ENCODE data around the gene DUSP2. TPM values are rescaled to one million over a fixed set of nuclear protein-coding genes. Genes with fewer than 3 reads are reported as not detected.

The DUSP2 gene
- total and polyA plus RNA-seq, 9 of the 15 experiments (the other 6 are each of a cell fraction or from before 2014, with no cell fraction given) = 0.04 to 0.18 TPM; not detected in 7

GRCh38 chr2:96181529-96181928 lies 36.3 kb upstream of the DUSP2 start:
- CTCF ChIA-PET (ENCODE audit: low intra/inter-chr PET ratio) = no interaction called here
- intact Hi-C loops (cut with micrococcal nuclease) = no loop called here
- in situ Hi-C loops (cut with MboI) = no loop called here
- TF ChIP-seq EHMT2 (IDR thresholded peaks at IDR 0.05) (no peak), ARID3A (IDR thresholded peaks at IDR 0.05; ENCODE audit: borderline replicate concordance, low read depth, low read length) (no peak), CREBBP (IDR thresholded peaks at IDR 0.05; ENCODE audit: low read depth, low read length) (no peak), ZNF561 (CRISPR knock-in tag; conservative IDR thresholded peaks at IDR 0.05) (no peak), HCFC1 (IDR thresholded peaks at IDR 0.05; ENCODE audit: low read depth, low read length) (no peak), DPF2 (IDR thresholded peaks at IDR 0.05) (no peak), SMAD2 (IDR thresholded peaks at IDR 0.05; ENCODE audit: low read depth, low read length) (no peak), RAD51 (IDR thresholded peaks at IDR 0.05; ENCODE audit: borderline replicate concordance, low read depth) (no peak), ARID3B (CRISPR knock-in tag; IDR thresholded peaks at IDR 0.05; ENCODE audit: borderline replicate concordance) (no peak), KLF6 (CRISPR knock-in tag; IDR thresholded peaks at IDR 0.05; ENCODE audit: borderline replicate concordance) (no peak), USF2 (CRISPR knock-in tag; IDR thresholded peaks at IDR 0.05) (no peak), E2F8 (IDR thresholded peaks at IDR 0.05; ENCODE audit: low read depth, partially characterized antibody) (no peak), BDP1 (IDR thresholded peaks at IDR 0.05; ENCODE audit: insufficient read depth, insufficient read length) (no peak)
- TF ChIP-seq, protein P1, sequence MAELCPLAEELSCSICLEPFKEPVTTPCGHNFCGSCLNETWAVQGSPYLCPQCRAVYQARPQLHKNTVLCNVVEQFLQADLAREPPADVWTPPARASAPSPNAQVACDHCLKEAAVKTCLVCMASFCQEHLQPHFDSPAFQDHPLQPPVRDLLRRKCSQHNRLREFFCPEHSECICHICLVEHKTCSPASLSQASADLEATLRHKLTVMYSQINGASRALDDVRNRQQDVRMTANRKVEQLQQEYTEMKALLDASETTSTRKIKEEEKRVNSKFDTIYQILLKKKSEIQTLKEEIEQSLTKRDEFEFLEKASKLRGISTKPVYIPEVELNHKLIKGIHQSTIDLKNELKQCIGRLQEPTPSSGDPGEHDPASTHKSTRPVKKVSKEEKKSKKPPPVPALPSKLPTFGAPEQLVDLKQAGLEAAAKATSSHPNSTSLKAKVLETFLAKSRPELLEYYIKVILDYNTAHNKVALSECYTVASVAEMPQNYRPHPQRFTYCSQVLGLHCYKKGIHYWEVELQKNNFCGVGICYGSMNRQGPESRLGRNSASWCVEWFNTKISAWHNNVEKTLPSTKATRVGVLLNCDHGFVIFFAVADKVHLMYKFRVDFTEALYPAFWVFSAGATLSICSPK (IDR thresholded peaks at IDR 0.05; ENCODE audit: borderline replicate concordance) = no peak
- H3K4me3 ChIP-seq = no peak overlapping the region
- no peak overlapping the region for H3K4me2 ChIP-seq (ENCODE audit: insufficient read depth, low read length)
- peaks cover 0 to 4% of the 10 kb centered on the region in 2 experiments; a peak in 1 of 5 replicates for H3K4me1 ChIP-seq (replicated peaks in 1 of 2; ENCODE audit: control insufficient read depth in 2 of 2, insufficient read depth in 2 of 2, low read length in 2 of 2)
- no peak for DNase-seq (ENCODE audit: extremely low read depth in 1 of 4, low spot score in 3 of 4)
- H3K9me3 ChIP-seq (replicated peaks; ENCODE audit: control insufficient read depth, insufficient read depth, low read depth, low read length) = no peaks in the 10 kb centered on the region
- H3K9me1 ChIP-seq (ENCODE audit: control insufficient read depth, insufficient read depth, low read length) = no peaks in the 10 kb centered on the region
- no peak overlapping the region for H3K27ac ChIP-seq (ENCODE audit: extremely low read depth, low read depth, low read length)
- H2AFZ ChIP-seq (ENCODE audit: low read depth, low read length) = no peak overlapping the region
- WGBS (ENCODE audit: insufficient coverage, low coverage, missing lambda C conversion rate) = 36% methylated on average over 5 of the region's 5 CpGs
- H3K79me2 ChIP-seq (ENCODE audit: control insufficient read depth, insufficient read depth, low read length) = no peaks in the 10 kb centered on the region
- no peaks in the 10 kb centered on the region; the same call in 1 of the 2 replicates for H4K20me1 ChIP-seq (replicated peaks; ENCODE audit: control insufficient read depth, insufficient read depth, low read length)
- peaks cover 26% of the 10 kb centered on the region for H3K36me3 ChIP-seq (ENCODE audit: control insufficient read depth, insufficient read depth, low read length)
- ATAC-seq = no peak
- H3K27me3 ChIP-seq (ENCODE audit: control insufficient read depth in 2 of 2, insufficient read depth in 2 of 2, low read length in 2 of 2) = peaks cover 3 to 4% of the 10 kb centered on the region in 2 experiments; a peak in 3 of 5 replicates
- no peak for FAIRE-seq
- BruUV-seq (replicated peaks) = no TSS peak
- POLR2A ChIA-PET = interaction anchor here (0.6 to 1.4 kb wide), 2 partner anchors 19 to 90 kb away, joined by 3 to 4 read pairs; no protein-coding TSS in a partner anchor
- H3K9ac ChIP-seq (ENCODE audit: insufficient read depth in 1 of 2, low read depth in 2 of 2, low read length in 2 of 2) = no peak overlapping the region

All from K562 (cell line).